GM21723 (cell line): Measurements from ENCODE around the gene PPM1M.

ENCODE experiments used
- ATAC-seq: cut with Tn5 transposase; IDR thresholded peaks from one replicate; pipeline ENCODE4 v1.9.1; 2021; ENCODE audit warnings: mild to moderate bottlenecking, moderate library complexity; ENCODE audit not compliant: unreplicated experiment

PPM1M gene

GRCh38 chr3:52229656-52230055 lies 15.9 kb upstream of the PPM1M start:
- no peak for ATAC-seq

DNA sequence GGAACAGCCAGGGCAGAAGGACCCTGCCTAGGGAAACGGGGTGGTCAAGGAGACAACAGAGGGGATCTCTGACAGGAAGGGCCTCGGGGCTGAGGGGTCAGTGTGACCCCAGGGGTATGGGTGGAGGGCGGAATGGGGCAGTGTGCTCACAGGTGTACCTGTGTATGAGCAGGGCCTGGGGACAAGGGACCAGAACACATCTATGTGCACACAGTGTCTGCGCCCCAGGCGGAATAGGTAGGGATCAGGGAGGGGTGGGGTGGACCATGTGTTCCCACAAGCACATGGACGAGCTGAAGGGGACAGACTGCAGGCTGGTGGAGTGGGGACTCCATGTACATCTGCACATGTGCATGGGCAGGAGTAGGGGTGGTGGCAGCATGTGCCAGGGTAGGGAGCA lies 15.1 kb upstream of the PPM1M start:
- no peak for ATAC-seq

- no peak for ATAC-seq
These were observed 14.6 kb upstream of the PPM1M start for GRCh38 chr3:52230889-52231499.

GRCh38 chr3:52231502-52232278 lies 13.9 kb upstream of the PPM1M start:
- no peak for ATAC-seq

DNA sequence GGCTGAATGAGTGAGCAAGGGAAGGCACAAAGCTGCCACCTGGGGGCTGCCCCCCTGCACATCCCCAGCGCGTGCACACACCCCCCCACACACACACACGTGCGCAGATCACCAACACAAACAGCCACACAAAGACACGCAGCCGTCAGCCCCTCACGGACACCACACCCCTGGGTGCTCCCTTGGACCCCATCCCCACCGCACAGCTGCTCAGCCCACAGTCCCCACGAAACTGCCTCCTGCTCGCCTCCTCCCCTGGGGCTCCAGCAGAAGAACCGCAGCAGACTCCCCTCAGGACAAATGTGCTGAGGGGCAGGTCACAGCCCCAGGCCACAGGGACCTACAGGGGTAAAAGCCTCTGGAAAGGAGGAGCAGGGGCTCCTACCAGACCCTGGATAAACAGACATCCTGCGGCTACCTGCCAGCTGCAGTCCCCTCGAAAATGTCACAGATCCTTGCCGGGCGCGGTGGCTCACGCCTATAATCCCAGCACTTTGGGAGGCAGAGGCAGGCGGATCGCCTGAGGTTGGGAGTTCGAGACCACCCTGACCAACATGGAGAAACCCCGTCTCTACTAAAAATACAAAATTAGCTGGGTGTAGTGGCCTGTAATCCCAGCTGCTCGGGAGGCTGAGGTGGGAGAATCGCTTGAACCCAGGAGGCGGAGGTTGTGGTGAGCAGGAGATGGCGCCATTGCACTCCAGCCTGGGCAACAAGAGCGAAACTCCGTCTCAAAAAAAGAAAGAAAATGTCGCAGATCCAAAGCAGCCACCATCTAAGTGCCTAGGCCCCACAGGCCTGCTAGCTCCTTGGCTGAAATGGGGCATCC lies 13.1 kb upstream of the PPM1M start:
- ATAC-seq = no peak

DNA sequence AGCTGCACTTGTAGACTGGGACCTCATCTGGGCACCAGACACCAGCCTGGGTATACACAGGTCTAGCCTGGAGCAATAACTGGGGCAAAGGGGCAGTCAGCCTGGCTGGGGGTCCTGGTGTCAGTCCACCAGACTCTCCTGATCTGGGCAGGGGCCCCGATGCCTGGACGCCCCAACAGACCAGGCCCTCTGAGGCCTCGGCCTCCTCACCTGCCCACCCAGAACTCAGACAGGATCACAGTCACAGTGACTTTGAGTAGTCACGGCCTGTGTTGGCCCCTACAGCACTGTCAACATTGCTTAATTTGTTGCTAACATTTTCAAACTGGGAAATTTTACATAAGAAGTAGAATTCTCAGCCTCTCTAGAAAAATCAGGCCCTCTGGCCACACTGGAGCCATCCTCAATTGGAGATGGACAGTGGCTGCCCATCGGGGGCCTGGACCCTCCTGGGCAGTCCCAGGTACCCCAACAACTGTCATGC lies 12.4 kb upstream of the PPM1M start:
- ATAC-seq = no peak

- ATAC-seq = no peak
These were observed 11.6 kb upstream of the PPM1M start for GRCh38 chr3:52233968-52234367.

- ATAC-seq = no peak
These were observed 10.8 kb upstream of the PPM1M start for GRCh38 chr3:52234516-52235447.

DNA sequence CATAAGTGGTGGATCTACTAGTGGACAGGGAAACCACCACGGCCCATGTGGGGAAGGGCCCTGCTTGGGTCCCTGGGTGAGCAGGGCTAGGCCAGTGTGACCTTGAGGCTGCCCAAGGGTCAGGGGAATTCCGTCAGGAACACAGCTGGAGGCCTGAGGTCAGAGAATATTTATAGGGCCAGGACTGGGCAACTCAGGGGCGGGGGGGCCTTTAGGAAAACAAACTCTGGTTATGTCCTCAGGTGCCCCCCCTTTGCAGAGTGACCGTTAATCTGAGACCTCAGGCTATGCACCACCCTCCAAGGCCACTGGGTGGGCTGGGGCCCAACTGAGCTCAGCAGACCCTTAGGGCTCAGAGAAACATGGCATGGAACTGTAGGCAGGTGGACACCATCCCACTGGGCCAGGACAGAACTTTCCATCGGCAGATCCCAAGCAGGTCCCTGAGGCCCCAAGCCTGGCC lies 9.1 kb upstream of the PPM1M start:
- ATAC-seq = no peak

GRCh38 chr3:52237006-52237656 lies 8.4 kb upstream of the PPM1M start:
- ATAC-seq = no peak

- ATAC-seq = no peak
These were observed 7.8 kb upstream of the PPM1M start for GRCh38 chr3:52237657-52238172.

- ATAC-seq = peak; percentile 1
These were observed 7.3 kb upstream of the PPM1M start for GRCh38 chr3:52238193-52238760.

GRCh38 chr3:52238761-52239701 lies 6.5 kb upstream of the PPM1M start, which contains the start of gene TWF2:
Gene TWF2 (minus strand): TSS chr3:52239158. CDS start chr3:52239016, 142 bp downstream.
- peak; percentile 63 for ATAC-seq

DNA sequence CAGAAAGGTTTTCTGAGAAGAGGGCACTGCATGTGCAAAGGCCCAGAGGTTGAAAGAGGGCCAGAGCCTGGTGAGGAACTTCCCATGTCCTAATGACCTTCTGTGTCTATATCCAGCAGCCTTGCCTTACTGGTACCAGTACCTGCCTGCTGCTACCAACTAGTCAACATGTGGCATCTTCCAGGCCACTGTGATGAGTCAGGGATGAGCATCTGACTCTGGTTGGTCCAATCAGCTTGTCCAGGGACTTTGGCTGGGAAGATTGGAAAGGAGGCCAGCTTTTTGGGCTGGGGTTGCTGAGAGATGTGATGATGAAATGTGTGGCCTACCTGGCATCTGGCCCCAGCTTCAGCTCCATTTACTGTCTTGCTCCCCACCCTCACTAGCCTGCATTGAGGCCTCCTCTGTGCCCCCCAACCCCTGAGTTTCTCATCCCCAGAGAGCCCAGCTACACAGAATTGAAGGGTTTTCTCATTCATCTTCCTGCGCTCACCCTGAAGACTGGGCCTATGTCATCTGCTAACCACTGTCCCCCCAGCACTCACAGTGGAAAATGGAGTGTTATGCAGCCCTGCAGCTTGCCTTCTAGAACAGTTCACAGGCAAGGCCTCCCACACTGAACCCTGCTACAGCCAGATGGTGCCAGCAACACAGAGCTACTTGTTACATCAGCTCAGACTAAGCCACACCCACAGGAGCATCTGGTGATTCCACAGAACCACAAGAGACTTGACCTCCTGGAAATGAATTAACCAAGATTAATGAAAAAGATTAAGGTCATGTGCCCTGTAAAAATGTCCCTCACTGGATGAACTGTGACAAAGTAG lies 5.3 kb upstream of the PPM1M start:
- ATAC-seq = peak; percentile 24

DNA sequence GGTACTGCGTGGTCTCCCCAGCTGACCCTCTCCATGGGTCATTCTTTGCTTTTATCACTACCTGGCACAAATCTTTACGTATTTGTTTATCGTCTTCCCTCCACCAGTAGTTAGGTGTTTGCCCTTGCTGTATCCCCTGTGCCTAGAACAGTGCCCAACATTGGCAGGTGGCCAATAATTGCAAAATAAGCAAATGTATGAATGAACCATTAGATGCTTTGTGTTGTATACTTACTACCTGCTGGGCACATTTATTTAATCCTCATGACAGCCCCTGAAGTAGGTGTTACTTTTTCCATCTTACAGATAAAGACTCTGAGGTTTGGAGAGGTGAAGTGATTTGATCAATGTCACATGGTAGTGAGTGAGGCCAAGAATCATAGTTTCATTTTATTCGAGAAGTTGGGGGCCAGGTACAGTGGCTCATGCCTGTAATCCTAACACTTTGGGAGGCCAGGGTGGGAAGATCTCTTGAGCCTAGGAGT lies 4.6 kb upstream of the PPM1M start:
- ATAC-seq = no peak

DNA sequence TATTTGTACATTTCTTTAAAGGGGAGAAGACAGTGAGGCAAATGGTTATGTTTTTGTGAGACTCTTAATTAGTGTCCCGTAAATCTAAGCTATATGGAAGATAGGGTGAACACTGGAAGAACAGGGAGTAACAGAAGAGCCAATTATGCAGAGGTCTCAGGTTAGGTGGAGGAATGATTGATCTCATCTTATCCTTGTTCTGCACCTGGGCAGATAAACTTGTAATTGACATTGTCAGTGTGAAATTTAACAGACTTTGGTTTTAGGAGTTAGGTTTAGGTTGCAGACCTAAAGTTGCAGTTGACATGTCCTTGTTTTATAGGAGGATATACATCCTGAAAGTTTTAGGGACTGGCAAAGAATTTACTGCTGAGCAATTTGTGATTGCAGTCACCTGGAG lies 3.5 kb upstream of the PPM1M start:
- ATAC-seq = no peak
